ENCODE results near the gene TBR1.

GRCh38 chr2:161471631-161472030 lies 55.5 kb downstream of the TBR1 start:
- TF ChIP-seq EZH2 (IDR thresholded peaks at IDR 0.05; ENCODE audit: insufficient read depth, poor library complexity, severe bottlenecking) (no peak), EZH2phosphoT487 (IDR thresholded peaks at IDR 0.05; ENCODE audit: insufficient read depth, low read depth) (no peak)
